MM.1S (cell line): ENCODE results near the gene CACNB3.

Source experiments
- DNase-seq: peaks from one replicate; pipeline ENCODE4 v3.0.0-alpha.2; 2015
- H2AFZ ChIP-seq: fragments of 300-600 bp; sonication (generic); 2 replicates; pipeline ENCODE4 v1.6.0; 2016; ENCODE audit warnings: antibody characterized with exemption, low read length
- H3F3A ChIP-seq: fragments of 300-600 bp; sonication (generic); 2 replicates; pipeline ENCODE4 v1.6.1; 2016; ENCODE audit warnings: mild to moderate bottlenecking, antibody characterized with exemption, low read length, moderate library complexity, mixed read lengths; ENCODE audit not compliant: insufficient read depth
- H3K27ac ChIP-seq: fragments of 300-600 bp; sonication (generic); 2 replicates; pipeline ENCODE4 v1.5.1; 2016; ENCODE audit warnings: mild to moderate bottlenecking, low read length
- H3K27me3 ChIP-seq: fragments of 300-600 bp; sonication (generic); replicated peaks from 2 replicates; pipeline ENCODE4 v1.6.0; 2016; ENCODE audit warnings: low read length; ENCODE audit not compliant: insufficient read depth
- H3K36me3 ChIP-seq: fragments of 300-600 bp; sonication (generic); replicated peaks from 2 replicates; pipeline ENCODE4 v1.6.1; 2016; ENCODE audit warnings: mild to moderate bottlenecking, low read length, mixed read lengths; ENCODE audit not compliant: insufficient read depth
- H3K4me1 ChIP-seq: fragments of 300-600 bp; sonication (generic); 2 replicates; pipeline ENCODE4 v1.6.1; 2016; ENCODE audit warnings: low read length, mixed read lengths
- H3K4me2 ChIP-seq: fragments of 300-600 bp; sonication (generic); 2 replicates; pipeline ENCODE4 v1.6.0; 2016; ENCODE audit warnings: low read depth, low read length
- H3K4me3 ChIP-seq: fragments of 300-600 bp; sonication (generic); 2 replicates; pipeline ENCODE4 v1.5.1; 2016; ENCODE audit warnings: low read length, mixed read lengths
- H3K79me2 ChIP-seq: fragments of 300-600 bp; sonication (generic); 2 replicates; pipeline ENCODE4 v1.6.1; 2016; ENCODE audit warnings: mixed run types, low read length, mixed read lengths
- H3K9ac ChIP-seq: fragments of 300-600 bp; sonication (generic); 2 replicates; pipeline ENCODE4 v1.6.1; 2016; ENCODE audit warnings: low read length, mixed read lengths
- H3K9me2 ChIP-seq: fragments of 300-600 bp; sonication (generic); replicated peaks from 2 replicates; pipeline ENCODE4 v1.6.1; 2016; ENCODE audit warnings: mild to moderate bottlenecking, low read length, mixed read lengths; ENCODE audit not compliant: insufficient read depth
- H3K9me3 ChIP-seq: fragments of 300-600 bp; sonication (generic); replicated peaks from 2 replicates; pipeline ENCODE4 v1.6.1; 2016; ENCODE audit warnings: mild to moderate bottlenecking, low read length, mixed read lengths; ENCODE audit not compliant: insufficient read depth
- H4K20me1 ChIP-seq: fragments of 300-600 bp; sonication (generic); 2 replicates; pipeline ENCODE4 v1.6.1; 2016; ENCODE audit warnings: mild to moderate bottlenecking, low read length, moderate library complexity, mixed read lengths; ENCODE audit not compliant: insufficient read depth
- EZH2 ChIP-seq: fragments of 300-600 bp; sonication (generic); optimal IDR thresholded peaks from 2 replicates; pipeline ENCODE3; 2017; ENCODE audit warnings: low read depth, mild to moderate bottlenecking, antibody characterized with exemption, low read length, mixed read lengths
- EZH2phosphoT487 ChIP-seq: fragments of 300-600 bp; sonication (generic); IDR thresholded peaks from 2 replicates; pipeline ENCODE4 v1.6.1; 2018; ENCODE audit warnings: antibody characterized with exemption, low read length
- TF ChIP-seq, protein P1 (sequence below): fragments of 300-600 bp; sonication (generic); IDR thresholded peaks from 2 replicates; pipeline ENCODE4 v1.5.1; 2016; ENCODE audit warnings: antibody characterized with exemption, low read length, mixed read lengths

The CACNB3 gene

GRCh38 chr12:48826209-48826855 lies 8.0 kb downstream of the CACNB3 start:
- peaks cover 4% of the 10 kb centered on the region; the same call in 1 of the 2 replicates for H3F3A ChIP-seq
- no peak overlapping the region for H3K4me2 ChIP-seq
- DNase-seq, result no peak
- H4K20me1 ChIP-seq, result no peaks in the 10 kb centered on the region
- TF ChIP-seq EZH2phosphoT487 (no peak), EZH2 (no peak)
- TF ChIP-seq, protein P1, sequence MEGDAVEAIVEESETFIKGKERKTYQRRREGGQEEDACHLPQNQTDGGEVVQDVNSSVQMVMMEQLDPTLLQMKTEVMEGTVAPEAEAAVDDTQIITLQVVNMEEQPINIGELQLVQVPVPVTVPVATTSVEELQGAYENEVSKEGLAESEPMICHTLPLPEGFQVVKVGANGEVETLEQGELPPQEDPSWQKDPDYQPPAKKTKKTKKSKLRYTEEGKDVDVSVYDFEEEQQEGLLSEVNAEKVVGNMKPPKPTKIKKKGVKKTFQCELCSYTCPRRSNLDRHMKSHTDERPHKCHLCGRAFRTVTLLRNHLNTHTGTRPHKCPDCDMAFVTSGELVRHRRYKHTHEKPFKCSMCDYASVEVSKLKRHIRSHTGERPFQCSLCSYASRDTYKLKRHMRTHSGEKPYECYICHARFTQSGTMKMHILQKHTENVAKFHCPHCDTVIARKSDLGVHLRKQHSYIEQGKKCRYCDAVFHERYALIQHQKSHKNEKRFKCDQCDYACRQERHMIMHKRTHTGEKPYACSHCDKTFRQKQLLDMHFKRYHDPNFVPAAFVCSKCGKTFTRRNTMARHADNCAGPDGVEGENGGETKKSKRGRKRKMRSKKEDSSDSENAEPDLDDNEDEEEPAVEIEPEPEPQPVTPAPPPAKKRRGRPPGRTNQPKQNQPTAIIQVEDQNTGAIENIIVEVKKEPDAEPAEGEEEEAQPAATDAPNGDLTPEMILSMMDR, result no peak
- peaks cover 17% of the 10 kb centered on the region for H3K4me1 ChIP-seq
- no peak overlapping the region for H3K27ac ChIP-seq
- no peaks in the 10 kb centered on the region for H3K79me2 ChIP-seq
- H3K27me3 ChIP-seq, result no peaks in the 10 kb centered on the region
- H3K9me2 ChIP-seq, result no peaks in the 10 kb centered on the region
- H3K4me3 ChIP-seq, result no peak overlapping the region
- H2AFZ ChIP-seq, result no peak overlapping the region
- H3K9ac ChIP-seq, result no peak overlapping the region
- peaks cover 8% of the 10 kb centered on the region; the same call in 1 of the 2 replicates for H3K36me3 ChIP-seq
- no peaks in the 10 kb centered on the region for H3K9me3 ChIP-seq

DNA sequence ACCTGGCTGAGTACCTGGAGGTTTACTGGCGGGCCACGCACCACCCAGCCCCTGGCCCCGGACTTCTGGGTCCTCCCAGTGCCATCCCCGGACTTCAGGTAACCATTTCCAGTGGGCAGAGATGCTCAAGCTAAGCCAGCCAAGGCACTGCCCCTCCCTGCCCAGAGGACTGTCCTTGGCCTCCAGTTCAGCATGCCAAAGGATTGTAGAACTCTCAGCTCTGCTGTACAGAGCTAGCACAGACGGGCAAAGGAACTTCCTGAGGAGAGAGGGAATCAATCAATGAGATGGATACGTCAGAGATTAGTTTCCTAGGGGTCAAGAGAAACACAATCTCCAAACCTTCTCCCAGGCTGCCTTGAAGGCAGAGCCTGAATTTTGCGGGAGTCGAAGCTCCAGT lies 8.7 kb downstream of the CACNB3 start:
- no peak overlapping the region for H3K27ac ChIP-seq
- peaks cover 8% of the 10 kb centered on the region; the same call in 1 of the 2 replicates for H3K36me3 ChIP-seq
- no peak for DNase-seq
- no peak overlapping the region for H3K4me2 ChIP-seq
- H3K9me3 ChIP-seq, result no peaks in the 10 kb centered on the region
- H2AFZ ChIP-seq, result no peak overlapping the region
- no peak overlapping the region for H3K4me3 ChIP-seq
- no peaks in the 10 kb centered on the region for H3K79me2 ChIP-seq
- no peaks in the 10 kb centered on the region for H3K9me2 ChIP-seq
- H3F3A ChIP-seq, result peaks cover 4% of the 10 kb centered on the region; the same call in 1 of the 2 replicates
- H3K27me3 ChIP-seq, result no peaks in the 10 kb centered on the region
- peaks cover 17% of the 10 kb centered on the region for H3K4me1 ChIP-seq
- H4K20me1 ChIP-seq, result no peaks in the 10 kb centered on the region
- no peak for TF ChIP-seq EZH2phosphoT487
- no peak for TF ChIP-seq EZH2
- TF ChIP-seq, protein P1, result no peak
- no peak overlapping the region for H3K9ac ChIP-seq

- Histone ChIP-seq H3K9ac (no peak overlapping the region), H3K9me2 (no peaks in the 10 kb centered on the region), H3K4me2 (no peak overlapping the region), H3K27ac (no peak overlapping the region), H3K27me3 (no peaks in the 10 kb centered on the region), H3K4me1 (peaks cover 14% of the 10 kb centered on the region), H3K79me2 (no peaks in the 10 kb centered on the region), H3K36me3 (peaks cover 8% of the 10 kb centered on the region; the same call in 1 of the 2 replicates), H3K9me3 (no peaks in the 10 kb centered on the region), H3K4me3 (no peak overlapping the region), H3F3A (peaks cover 4% of the 10 kb centered on the region; the same call in 1 of the 2 replicates), H2AFZ (no peak overlapping the region), H4K20me1 (no peaks in the 10 kb centered on the region)
- TF ChIP-seq, protein P1, result no peak
- TF ChIP-seq EZH2 (no peak), EZH2phosphoT487 (no peak)
- no peak for DNase-seq
Observed at GRCh38 chr12:48827513-48828096, 9.3 kb downstream of the CACNB3 start.
